Activated T-cell treated with anti-CD3 and anti-CD28 coated beads for 4 hours (primary cell): ENCODE measurements around the gene TMEM52.
A peak's percentile ranks its signal among the peaks of the same experiment; 100 is the strongest.

Experiments
- DNase-seq: peaks from one replicate; pipeline ENCODE4 v3.0.0-alpha.2; 2020

The TMEM52 gene

DNA sequence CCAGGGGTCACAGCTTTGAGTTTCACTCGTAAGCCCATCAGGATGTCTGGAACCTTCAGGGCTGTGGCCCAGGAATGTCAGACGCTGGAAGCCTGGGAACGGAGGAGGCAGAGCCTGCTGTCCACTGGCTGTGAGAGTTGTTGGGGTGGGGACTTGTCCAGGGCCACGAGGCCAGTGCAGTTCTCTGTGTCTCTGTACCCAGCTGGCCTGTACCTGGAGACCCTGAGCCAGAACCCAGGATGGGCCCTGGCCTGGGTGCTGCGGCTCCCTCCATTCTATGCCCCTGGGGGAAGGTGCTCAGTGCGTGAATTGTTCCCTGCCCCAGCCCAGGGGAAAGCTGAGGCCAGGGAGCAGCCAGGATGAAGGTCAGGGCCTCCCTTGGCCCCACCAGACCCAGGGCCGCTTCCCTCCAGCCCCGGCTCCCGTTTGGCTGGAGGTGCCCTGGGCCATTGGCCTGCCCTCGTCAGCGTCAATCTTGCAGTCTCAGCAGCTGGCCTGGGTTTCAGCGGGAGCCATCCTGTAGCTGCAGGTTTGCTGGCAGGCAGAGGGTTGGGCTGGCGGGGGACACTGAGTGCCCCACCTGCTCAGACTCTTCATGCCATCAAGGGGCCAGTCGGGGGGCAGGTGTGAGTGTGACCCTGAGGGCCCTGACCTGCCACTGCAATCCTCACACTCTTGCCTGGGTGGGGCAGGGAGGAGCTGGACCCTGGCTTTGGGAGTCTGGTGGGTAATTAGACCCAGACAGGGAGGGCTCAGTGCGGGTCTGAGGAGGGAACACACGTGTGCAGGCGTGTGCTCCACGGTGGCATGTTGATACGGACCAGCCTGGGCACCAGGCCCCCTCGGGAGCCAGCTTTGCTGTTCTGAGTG is 4.7 kb downstream of the TMEM52 start:
- no peak for DNase-seq

- DNase-seq = no peak
Observed at GRCh38 chr1:1911350-1912041, 7.6 kb downstream of the TMEM52 start.

DNA sequence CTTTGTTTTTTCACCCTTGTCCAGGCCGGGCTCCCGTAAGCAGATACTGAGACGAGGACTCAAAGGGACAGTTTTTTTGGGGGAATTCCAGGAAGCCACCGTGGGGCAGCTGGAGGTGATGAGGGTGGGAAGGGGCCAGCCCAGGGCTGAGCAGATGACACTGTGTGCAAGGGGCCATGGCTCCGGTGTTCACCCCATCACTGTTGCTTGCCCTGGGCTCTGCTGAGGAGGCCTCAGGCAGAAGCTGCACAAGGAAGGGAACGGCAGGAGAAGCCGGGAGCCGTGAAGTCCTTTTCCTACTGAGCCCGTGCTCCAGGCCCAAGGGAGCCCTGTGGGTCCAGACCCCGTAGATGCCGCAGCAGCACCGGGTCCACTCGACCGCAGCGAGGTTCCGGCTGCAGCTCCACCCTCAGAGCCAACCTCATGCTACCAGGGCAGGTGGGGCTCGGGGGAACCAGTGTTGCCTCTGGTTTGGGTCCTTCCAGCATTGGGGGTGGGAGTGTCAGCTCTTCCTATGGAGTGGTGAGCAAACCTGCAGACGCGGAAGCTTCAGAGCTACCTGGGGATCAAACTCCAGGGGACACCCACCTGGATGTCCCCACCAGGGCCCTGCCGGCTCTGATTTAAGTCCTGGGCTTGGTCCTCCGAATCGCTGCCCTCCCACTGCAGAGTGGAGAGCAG is 8.3 kb downstream of the TMEM52 start:
- DNase-seq = no peak

- no peak for DNase-seq
Observed at GRCh38 chr1:1910033-1910465, 9.0 kb downstream of the TMEM52 start.

DNA sequence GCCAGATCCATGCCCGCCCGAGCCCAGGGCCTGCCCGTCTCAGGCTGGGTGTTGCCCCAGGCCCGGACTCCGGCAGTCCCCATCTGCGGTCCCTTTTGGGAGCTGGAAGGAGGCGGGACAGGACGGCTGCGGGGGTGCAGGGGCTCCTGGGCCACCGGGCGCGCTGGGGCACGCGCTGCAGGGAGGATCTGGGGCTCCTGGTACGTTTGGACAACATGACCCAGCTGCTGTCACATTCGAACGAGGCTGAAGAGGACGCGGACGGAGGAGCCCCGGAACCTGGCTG is 10.6 kb downstream of the TMEM52 start:
- no peak for DNase-seq

- no peak for DNase-seq
Observed at GRCh38 chr1:1907098-1907736, 11.9 kb downstream of the TMEM52 start.

GRCh38 chr1:1906185-1907097 is 12.6 kb downstream of the TMEM52 start:
- peak; percentile 54 for DNase-seq

GRCh38 chr1:1903224-1903623 is 15.9 kb downstream of the TMEM52 start:
- DNase-seq = no peak

DNA sequence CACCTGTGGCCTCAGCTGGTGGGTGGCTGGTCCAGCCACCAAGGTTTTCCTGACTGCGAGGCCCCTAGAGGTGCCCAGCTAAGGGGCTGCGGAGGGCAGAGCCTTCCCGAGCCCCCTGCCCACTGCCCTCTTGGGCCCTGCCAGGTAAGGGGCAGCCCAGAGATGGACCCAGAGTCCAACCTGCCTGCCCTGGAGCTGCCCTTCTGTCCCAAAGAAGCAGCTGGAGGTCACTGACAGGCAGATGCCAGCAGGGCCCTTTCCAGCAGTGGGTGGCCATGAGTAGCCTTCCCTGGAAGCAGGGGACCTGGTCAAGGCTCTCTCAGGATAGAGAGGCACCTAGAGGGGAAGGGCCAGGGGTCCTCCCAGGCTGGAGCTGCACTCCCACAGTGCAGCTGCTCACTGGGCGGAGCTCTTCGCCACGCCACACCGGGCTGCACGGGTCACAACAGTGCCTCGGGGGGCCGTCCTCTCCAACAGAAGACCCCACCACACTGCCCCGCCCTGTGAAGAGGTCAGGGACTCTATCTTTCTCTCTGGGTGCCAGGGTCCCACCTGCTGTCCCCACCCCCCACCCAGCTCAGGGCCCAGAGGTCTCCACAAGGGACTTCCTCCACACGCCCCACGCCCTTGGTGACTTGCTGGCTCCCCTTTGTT is 17.3 kb downstream of the TMEM52 start:
- DNase-seq = no peak

GRCh38 chr1:1900883-1901640 is 18.0 kb downstream of the TMEM52 start:
- no peak for DNase-seq

DNA sequence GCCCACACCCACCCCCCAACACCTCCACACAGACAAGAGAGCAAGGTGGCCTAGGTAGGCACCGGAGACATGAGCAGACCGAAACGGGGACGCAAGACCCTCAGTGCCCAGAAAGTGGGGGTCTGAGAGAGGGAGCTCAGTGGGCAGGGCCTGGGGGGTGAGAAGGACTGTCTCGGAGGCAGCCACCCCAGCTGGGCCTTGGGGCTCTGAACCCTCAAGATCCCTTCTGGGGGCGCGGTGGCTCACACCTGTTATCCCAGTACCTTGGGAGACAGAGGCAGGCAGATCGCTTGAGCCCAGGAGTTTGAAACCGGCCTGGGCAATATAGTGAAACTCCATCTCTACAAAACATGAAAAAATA is 19.1 kb downstream of the TMEM52 start:
- no peak for DNase-seq

GRCh38 chr1:1899266-1899966 is 19.7 kb downstream of the TMEM52 start:
- no peak for DNase-seq

GRCh38 chr1:1898246-1898933 is 20.7 kb downstream of the TMEM52 start:
- no peak for DNase-seq

DNA sequence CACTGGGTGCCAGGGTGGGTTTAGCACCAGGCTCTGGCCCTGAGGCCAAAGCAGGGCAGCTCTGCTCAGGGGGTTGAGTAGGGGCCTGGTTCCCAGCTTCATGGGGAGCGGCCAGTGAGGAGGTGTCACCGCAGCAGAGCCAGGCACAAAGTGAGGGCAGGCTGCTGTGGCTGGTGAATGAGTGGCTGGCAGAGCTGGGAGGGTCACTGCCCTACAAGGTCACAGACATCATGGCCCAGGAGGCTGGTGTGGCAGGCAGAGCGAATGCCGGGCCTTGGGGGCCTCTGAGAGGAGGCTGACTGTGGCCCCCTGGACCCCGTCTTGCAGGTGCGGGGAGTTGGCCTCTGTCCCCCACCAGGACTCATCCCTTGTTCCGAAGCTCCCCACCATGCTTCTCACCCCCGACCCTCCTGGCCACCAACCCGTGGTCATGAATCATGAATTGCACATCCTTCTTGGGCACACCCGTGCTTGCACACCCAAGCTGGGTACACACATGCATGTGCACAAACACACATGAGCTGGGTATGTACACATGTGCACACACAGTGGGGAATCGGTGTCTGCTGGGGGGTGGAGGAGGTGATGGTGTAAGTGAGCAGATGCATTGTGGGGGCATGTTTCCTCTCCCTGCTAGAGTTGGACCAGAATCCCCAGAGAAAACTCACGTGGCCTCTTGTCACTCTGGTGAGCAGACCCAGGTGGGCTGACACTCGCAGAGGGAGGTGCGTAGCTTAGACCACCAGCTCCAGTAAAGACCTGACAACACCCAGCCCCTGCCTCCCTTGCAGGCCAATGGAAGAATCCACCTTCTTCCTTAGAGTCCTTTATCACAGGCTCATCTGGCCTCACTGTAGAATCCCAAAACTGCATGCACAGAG is 23.4 kb downstream of the TMEM52 start:
- DNase-seq = no peak

DNA sequence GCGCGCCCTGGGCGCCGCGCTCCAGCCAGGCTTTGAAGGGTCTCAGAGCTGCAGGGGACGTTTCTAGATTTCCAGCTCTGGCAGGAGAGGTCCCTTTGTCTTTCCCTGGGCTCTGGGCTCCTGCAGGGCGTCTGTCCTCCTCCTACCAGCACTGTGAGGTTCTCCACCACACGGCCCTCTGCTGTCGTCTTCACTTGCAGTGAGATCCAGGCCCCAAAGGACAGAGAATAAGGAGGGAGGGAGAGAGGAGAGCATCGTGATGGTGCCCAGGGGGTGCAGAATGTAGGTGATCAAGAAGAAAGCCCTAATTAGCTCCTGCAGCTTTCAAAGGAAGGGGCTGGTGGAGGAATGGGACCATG is 24.0 kb downstream of the TMEM52 start:
- DNase-seq = no peak

- DNase-seq = no peak
Observed at GRCh38 chr1:1894354-1895059, 24.6 kb downstream of the TMEM52 start.

DNA sequence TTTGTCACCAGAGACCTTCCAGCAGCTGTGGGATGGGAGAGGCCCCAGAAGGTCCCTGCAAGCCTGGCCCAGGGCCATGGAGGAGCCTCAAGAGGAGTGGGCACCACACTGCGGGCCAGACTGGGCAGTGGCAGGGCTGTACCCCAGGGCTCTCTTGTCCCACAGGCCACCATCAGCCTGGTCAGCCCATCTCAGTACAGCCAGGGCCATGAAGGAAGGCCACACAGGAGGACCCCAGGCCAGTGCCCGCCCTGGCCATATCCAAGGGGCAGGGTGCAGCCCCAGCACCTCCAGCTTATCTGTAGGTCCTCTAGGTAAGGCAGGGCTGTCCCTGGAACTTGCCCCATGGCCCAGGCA is 25.1 kb downstream of the TMEM52 start:
- no peak for DNase-seq

DNA sequence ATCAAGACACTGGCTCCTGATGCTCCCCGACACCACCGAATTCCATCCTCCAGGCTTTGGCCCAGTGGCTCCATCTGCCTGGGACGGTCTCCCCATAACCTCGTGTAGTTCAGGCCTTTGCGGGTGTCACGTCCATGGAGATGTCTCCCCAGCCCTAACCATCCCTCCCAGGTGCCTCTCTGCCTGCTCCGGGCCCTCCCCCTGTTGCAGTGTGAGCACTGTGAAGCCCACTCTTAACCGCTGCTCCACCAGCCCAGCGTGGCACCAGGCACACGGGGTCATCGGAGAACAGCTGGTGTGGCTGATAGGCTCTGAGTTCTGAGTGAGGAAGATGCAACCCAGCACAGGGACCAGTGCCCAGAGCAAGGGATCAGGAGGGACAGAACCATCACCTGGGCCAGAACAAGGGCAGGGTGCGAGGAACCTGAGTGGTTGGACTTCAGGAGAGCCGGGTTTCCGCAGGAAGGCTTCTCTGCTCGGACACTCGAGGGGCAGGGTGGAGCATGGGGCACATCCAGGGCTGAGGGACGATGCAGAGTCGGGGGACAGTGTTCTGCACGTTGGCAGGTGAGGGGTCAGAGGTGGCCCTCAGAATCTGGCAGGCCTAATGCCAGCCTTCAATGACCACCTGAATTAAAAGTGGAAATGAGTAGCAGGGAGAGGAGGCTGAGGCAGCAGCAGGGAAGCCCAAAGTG is 25.6 kb downstream of the TMEM52 start:
- DNase-seq = no peak
